HG02943 (cell line): Measurements from ENCODE around the gene RNF223.
"Not testable (repeated sequence)": the region's sequence is repeated elsewhere in the genome, so short reads cannot be mapped to it uniquely, and the experiment has no call there.

ENCODE experiments used
- ATAC-seq: cut with Tn5 transposase; IDR thresholded peaks from one replicate; pipeline ENCODE4 v1.9.1; 2021; ENCODE audit warnings: mild to moderate bottlenecking, low read depth, moderate library complexity; ENCODE audit not compliant: unreplicated experiment

The RNF223 gene

DNA sequence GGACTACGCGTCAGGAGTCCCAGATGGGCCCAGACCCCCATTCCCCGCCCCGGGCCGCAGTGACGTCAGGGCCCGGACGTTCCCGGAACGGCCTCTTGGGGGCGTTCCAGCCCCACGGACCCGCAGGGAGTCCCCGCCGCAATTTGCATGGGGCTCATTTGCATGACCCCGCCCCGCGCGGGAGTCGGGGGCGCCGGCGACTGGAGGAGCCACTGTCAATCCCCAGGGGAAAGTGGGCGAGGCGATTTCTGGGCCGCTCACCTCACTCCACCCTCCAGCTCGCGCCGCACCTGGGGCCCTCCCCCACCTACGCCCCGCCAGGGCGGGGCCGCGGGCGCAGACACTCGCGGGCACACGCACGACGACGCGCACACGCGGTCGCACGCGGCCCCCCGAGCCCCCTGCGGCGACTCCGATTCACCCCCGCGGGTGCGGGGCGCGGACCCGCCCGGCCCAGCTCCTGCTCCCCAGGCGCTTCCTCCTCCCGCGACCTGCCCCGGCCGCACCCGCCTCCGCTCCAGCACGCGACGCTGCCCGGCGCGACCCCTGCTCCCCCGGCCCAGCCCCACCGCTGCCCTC lies 41.0 kb downstream of the RNF223 start:
- ATAC-seq: peak; percentile 76

DNA sequence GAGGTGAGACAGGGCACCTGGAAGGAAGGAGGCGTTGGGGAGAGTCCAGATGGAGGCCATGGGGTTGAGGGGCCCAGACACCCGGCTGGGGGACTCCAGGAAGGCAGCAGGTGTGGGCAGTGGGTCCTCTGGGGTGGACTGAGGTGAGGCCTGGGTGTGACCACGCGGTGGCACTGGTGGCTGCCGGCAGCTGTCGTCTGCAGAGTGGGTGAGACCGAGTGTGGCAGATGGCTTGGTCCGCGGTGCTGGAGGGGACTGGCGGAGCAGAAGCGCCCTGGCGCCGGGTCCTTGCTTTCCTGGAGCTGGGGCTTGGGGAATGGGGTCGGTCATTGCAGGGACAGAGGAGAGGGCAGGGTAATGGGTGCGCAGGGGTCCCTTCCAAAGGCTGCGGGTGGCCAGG lies 41.7 kb downstream of the RNF223 start:
- ATAC-seq: no peak

DNA sequence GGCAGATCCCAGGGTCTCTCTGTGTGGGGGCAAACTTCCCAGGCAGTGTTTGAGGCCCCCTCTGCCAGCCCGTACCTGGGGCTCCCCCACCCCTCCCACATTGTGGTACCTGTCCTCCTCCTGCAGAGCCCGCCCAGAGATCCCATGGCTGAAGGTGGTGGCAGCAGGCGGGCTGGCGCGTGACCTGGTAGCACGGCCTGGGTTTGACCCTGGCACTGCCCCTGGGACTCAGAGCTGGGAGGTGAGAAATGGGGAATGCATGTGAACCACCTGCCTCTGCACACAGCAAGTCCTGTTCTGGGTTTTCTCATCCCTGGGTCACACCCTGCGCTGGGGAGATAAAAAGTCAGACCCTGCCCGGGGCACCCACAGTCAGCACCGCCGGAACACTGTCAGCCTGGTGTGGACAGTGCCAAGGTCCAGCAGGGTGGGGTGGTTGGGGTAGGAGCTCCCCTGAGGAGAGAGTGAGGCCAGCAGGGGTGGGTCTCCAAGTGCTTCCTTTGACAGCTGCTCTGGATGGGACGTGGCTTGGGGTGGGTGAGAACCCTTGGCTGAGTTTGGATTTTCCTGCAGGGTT lies 42.4 kb downstream of the RNF223 start:
- ATAC-seq: no peak

DNA sequence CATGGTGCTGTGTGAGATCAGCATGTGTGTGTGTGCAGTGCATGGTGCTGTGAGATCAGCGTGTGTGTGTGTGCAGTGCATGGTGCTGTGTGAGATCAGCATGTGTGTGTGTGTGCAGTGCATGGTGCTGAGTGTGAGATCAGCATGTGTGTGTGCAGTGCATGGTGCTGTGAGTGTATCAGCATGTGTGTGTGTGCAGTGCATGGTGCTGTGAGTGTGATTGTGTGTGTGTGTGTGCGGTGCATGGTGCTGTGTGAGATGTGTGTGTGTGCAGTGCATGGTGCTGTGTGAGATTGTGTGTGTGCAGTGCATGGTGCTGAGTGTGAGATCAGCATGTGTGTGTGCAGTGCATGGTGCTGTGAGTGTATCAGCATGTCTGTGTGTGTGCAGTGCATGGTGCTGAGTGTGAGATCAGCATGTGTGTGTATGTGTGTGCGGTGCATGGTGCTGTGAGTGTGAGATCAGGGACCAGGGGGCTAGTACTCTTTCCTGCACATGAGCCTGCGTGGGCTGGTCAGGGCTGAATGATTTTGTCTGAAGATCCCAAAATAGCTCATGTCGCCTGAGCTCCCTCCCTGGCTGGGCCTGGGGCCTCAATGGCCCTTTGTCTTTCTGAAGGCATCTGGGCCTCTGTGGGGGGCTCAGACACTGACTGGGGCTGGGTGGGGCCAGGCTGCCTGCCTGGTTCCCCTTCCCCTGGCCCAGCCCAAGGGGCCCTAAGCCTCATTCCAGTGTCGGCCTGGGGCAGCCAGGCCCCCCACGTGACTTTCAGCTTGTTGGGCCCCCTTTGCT lies 43.0 kb downstream of the RNF223 start:
- not testable (repeated sequence) for ATAC-seq

DNA sequence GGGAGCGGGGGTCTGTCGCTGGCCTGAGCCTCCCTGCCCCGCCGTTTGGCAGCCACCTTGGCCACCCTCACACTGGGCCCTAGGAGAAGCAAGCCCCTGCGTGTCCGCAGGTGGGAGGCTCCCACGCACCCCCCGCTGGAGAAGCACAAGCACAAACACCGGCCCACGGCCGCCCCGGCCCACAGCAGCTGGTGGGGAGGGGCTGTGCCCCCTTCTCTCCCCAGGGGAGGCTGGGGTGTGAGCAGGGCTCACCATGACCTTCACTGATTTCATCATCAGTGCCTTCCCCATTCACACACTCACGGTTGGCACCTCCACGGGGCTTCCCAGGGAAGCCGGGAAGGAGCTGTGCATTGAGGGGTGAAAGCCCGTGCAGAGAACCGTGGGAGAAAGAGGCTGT lies 46.3 kb downstream of the RNF223 start:
- ATAC-seq: no peak

DNA sequence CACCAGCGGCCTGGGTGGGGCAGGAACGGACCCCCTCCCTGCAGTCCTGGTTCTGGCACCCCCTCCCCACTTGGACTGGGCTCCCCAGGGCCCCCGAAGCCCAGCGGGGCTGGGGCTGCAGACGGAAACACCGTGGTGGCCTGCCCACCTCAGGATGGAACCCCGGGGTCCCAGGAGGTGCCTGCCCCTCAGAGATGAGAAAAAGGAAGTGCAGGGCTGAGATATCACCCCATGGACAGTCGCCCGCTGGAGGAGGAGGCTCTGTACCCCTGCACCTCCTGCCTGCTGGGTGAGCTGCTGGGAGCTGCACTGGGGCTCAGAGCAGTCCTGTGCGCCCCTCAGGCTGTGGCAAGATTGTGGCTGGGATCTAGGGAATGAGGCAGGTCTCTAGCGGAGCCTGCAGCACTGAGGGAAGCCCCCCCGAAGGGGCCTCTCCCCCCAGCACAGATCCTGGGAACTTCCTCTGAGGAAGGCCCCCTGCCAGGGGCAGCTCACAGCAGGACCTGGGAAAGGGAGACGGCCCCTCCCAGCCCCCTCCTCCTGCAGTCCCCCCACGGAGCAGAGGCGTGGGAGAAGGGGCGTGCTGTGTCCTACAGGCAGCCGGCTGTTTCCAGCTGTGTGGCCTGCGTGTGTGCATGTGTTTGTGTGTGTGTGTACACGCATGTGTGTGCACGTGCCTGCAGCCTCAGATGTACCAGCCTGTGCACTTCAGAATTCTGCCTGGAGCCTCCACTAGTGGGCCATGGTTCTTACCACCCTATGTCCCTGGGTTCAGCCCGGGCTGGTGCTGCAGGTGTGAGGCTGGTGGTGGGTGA lies 47.3 kb downstream of the RNF223 start:
- ATAC-seq: no peak

DNA sequence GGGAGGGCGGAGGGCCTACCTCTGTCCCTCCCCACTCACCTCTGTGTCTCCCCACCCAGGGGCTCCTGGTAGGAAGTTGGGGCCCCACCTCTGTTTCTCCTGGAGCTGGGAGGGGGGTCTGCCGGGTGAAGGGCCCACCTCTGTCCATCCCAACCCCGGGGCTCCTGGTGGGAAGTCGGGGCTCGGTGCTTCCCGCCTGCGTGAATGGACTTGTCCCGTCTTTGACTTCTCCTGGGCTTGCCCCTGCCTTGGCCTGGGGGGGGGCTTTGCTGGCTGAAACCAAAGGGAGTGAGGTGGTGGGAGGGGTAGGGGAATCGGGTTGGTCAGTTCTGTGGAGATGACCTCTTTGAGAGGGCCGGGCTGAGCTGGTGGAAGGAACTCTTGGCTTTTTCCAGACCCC lies 48.4 kb downstream of the RNF223 start:
- ATAC-seq: no peak

DNA sequence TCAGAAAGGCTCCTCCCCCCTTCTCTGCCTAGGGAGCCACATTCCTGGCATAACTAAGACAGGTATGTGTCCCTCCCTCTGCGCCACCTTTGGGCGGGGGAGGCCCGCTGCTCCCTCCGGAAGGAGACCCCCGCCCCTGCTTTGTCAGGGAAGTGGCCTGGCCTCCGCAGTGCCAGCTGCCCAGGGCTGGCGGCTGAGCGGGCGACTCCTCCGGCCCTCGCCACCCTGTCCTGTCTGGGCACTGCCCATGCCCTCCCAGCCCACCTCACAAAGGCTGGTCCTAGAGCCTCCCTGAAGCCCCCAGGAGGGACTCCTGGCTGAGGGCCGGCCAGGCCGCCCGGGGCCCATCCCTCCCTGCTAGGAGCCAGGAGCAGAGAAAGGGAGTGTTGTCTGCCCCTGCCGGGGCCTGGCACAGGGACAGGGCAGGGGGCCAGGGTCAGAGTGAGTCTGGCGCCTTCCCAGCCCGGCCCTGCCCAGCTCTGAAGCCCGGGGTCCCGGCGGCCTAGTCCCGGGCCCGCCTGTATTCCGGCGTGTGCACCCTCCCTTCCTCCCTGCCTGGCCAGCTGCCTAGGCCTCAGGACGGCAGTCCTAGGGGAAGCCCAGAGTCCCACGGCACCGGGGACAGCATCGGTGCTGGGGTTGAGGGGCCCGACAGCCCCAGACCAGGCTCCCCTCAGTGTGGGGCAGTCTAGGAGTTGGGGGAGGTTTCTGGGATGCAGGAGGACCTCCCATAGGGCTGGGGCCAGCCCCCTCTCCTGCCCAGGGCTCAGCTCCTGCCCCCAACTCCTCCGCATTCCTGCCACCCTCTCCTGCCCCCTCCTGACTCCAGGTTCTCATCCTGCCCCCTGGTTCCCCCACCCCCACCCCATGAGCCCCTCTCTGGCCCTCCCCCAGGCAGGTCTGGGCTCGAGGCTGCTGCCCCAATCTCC lies 49.1 kb downstream of the RNF223 start:
- ATAC-seq: no peak

DNA sequence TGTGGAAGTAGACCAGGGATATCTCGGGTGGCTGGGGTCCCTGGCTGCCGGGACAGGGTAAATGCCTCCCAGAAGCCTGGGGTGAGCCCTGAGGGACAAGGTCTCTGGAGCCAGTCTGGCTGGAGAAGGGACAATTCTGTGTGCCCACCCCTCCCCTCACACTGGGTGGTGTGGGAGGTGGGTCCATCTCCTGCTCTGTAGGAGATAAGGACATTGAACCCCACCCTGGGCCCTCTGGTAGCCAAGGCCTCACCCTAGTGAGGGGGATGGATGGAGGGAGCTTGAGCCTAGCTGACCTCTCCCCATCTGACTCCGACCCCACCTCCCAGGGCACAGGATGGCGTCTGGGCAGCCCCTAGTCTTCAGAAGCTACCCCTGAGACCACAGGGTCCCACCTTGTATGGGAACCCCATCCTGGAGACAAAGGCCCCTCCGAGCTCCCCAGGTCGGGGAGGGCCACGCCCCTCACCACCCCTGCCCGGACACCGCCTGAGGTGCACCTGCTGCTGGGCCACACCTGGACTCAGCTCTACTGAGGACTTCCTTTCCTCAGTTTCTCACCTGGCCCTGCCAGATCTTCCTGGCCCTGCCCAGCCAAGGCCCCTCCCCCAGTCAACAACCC lies 49.8 kb downstream of the RNF223 start:
- no peak for ATAC-seq

DNA sequence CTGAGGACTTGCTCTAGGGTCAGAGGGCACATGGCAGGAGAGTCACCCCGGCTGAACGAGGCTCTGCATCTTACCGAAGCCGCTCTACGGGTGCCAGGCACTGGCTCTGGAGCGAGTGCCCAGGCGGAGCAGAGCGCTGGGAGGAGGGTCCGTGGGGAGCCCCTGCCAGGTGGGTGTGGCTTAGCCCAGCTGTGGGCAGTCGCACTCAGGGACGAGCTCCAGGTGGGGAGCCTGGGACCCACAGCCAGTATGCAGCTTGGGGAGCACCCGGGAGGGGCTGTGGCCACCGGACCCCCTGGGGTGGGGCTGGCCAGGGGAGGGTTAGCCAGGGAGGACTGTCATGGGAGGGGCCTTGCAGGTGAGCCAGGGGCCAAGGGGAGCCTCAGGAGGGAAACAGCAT lies 50.4 kb downstream of the RNF223 start:
- no peak for ATAC-seq

DNA sequence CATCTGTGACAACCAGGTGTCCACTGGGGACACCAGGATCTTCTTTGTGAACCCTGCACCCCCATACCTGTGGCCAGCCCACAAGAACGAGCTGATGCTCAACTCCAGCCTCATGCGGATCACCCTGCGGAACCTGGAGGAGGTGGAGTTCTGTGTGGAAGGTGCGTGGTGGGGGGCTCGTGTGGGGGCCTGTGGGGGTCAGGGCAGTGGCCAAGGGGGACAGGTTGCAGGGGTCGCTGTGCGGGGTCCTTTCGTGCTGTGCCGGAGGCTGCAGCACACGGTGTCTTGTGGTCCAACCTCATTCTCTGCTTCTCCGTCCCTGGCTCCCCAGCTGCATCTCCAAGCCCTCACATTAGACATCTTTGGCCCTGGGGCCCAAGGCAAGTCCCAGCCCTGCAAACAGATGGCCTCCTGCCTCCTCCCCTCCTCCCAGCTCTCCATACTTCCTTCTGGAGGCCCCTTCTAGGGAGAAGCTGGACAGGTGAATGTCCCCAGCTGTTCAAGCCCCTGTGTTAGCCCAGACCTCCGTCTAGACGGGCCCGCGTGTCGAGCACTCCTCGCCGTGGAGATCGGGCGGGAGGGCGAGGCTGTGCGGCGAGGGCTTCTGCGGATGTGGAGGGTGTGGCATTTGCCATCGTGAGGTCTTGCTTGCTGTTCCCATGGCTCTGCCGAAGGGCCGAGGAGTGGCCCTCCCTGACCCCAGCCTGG lies 51.6 kb downstream of the RNF223 start:
- no peak for ATAC-seq

DNA sequence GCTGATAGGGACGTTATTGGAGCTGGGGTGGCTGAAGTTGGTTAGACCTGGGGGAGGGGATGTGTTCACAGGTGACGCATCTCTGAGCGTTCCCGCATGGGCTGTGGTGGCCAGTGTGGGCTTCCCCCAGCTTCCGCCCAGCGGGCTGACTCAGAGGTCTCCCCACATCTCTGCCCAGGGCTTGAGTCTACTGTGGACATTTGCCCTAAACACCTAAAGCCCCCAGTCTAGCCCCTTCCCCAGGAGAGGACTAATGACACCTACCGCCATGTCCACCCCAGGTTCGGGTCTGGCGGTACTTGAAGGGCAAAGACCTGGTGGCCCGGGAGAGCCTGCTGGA lies 52.2 kb downstream of the RNF223 start:
- no peak for ATAC-seq

DNA sequence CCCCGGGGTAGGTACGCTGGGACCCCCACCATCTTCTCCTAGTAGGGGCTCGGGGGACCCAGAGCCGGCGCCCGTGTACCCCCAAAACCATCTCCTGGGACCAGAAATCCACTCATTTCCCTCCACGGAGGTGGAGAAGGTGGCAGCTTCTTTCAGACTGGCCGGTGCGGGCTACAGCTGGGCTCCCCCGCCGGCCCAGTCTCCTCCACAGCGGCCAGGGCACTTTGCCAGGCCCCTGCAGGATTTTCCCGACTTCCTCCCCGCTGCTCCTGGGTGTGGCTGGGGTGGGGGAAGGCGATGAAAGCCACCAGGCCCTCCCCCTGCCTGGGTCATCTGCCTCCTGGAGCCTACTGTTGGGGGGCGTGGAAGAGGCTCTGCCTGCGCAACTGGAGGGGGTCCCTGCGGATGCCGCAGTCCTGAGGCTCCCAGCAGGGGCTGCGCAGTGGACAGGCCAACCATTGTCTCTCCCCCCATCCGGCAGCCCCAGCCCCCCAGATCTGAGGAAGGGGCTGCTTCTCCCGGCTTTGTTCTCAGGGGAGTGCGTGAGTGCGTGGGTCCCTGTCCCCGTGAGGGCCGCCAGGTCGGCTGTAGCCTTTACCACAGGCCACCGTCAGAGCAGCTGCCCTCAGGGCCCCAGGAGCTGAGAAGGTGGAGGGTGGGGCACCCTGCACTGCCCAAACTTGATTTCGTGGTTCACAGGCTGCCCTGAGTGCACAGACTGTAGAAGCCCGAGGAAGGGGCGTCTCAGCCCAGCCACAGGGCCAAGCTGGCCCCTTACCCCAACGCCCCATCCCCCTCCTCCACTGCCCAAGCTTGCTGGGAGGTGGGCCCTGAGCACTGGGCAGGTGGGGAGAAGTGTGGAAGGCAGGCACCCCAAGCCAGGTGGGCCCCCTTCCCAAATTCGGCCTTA lies 52.8 kb downstream of the RNF223 start:
- ATAC-seq: no peak
